Measurements from ENCODE around the gene SLC10A7.

- TF ChIP-seq, protein P1, sequence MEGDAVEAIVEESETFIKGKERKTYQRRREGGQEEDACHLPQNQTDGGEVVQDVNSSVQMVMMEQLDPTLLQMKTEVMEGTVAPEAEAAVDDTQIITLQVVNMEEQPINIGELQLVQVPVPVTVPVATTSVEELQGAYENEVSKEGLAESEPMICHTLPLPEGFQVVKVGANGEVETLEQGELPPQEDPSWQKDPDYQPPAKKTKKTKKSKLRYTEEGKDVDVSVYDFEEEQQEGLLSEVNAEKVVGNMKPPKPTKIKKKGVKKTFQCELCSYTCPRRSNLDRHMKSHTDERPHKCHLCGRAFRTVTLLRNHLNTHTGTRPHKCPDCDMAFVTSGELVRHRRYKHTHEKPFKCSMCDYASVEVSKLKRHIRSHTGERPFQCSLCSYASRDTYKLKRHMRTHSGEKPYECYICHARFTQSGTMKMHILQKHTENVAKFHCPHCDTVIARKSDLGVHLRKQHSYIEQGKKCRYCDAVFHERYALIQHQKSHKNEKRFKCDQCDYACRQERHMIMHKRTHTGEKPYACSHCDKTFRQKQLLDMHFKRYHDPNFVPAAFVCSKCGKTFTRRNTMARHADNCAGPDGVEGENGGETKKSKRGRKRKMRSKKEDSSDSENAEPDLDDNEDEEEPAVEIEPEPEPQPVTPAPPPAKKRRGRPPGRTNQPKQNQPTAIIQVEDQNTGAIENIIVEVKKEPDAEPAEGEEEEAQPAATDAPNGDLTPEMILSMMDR (IDR thresholded peaks at IDR 0.05; ENCODE audit: low read depth, low read length): no peak
- no peak for TF ChIP-seq EZH2phosphoT487 (IDR thresholded peaks at IDR 0.05; ENCODE audit: low read depth)
These were observed 152.3 kb downstream of the SLC10A7 start for GRCh38 chr4:146369446-146369845.
